ENCODE data around the gene KCNN4. TPM values are rescaled to one million over a fixed set of nuclear protein-coding genes. Genes with fewer than 3 reads are reported as not detected.

KCNN4 gene
- total RNA-seq, 1 experiment from 2014 or later: 29.7 TPM

GRCh38 chr19:43743059-43743458 is 37.7 kb downstream of the KCNN4 start:
- no peak for TF ChIP-seq CTCF (IDR thresholded peaks at IDR 0.05)
- no peak for TF ChIP-seq POLR2AphosphoS5 (IDR thresholded peaks at IDR 0.05; ENCODE audit: low read depth, low read length)
- Histone ChIP-seq H3K9me3 (ENCODE audit: control insufficient read depth, insufficient read depth, low read depth, low read length) (no peaks in the 10 kb centered on the region), H3K27ac (ENCODE audit: low read length) (no peak overlapping the region), H3K27me3 (ENCODE audit: control insufficient read depth, insufficient read depth, low read length) (no peaks in the 10 kb centered on the region), H3K4me1 (ENCODE audit: control insufficient read depth, insufficient read depth, low read length) (no peaks in the 10 kb centered on the region), H3K36me3 (ENCODE audit: control insufficient read depth, insufficient read depth, low read length) (peaks cover 9% of the 10 kb centered on the region), H3K4me3 (ENCODE audit: low read depth in 2 of 2, low read length in 2 of 2) (no peak overlapping the region)
- DNase-seq (ENCODE audit: low read depth, low spot score) (no peak), ATAC-seq (no peak)
- in situ Hi-C loops (cut with HindIII; ENCODE audit: low pct_unique_long_range_greater_than_20kb, low sequenced_read_pairs): no loop called here
- POLR2A ChIA-PET: interaction anchor here (0.7 kb wide), 1 partner anchor 17 kb away, joined by 3 read pairs; no protein-coding TSS in a partner anchor
- intact Hi-C loops (cut with micrococcal nuclease; ENCODE audit: unreplicated experiment): no loop called here
- CTCF ChIA-PET: interaction anchor here (0.6 kb wide), 1 partner anchor 981 kb away, joined by 3 read pairs; no protein-coding TSS in a partner anchor
- no TSS peak for BruUV-seq (replicated peaks)

- no peak overlapping the region for H3K27ac ChIP-seq (ENCODE audit: low read length)
- POLR2A ChIA-PET: no interaction called here
- ATAC-seq: no peak
- no peak for TF ChIP-seq SIN3A (IDR thresholded peaks at IDR 0.05; ENCODE audit: borderline replicate concordance, insufficient read depth, low read depth, low read length)
- TF ChIP-seq CTCF (IDR thresholded peaks at IDR 0.05): no peak
- no peak for TF ChIP-seq TCF7L2 (IDR thresholded peaks at IDR 0.05; ENCODE audit: low read depth, low read length)
- TF ChIP-seq, protein P1, sequence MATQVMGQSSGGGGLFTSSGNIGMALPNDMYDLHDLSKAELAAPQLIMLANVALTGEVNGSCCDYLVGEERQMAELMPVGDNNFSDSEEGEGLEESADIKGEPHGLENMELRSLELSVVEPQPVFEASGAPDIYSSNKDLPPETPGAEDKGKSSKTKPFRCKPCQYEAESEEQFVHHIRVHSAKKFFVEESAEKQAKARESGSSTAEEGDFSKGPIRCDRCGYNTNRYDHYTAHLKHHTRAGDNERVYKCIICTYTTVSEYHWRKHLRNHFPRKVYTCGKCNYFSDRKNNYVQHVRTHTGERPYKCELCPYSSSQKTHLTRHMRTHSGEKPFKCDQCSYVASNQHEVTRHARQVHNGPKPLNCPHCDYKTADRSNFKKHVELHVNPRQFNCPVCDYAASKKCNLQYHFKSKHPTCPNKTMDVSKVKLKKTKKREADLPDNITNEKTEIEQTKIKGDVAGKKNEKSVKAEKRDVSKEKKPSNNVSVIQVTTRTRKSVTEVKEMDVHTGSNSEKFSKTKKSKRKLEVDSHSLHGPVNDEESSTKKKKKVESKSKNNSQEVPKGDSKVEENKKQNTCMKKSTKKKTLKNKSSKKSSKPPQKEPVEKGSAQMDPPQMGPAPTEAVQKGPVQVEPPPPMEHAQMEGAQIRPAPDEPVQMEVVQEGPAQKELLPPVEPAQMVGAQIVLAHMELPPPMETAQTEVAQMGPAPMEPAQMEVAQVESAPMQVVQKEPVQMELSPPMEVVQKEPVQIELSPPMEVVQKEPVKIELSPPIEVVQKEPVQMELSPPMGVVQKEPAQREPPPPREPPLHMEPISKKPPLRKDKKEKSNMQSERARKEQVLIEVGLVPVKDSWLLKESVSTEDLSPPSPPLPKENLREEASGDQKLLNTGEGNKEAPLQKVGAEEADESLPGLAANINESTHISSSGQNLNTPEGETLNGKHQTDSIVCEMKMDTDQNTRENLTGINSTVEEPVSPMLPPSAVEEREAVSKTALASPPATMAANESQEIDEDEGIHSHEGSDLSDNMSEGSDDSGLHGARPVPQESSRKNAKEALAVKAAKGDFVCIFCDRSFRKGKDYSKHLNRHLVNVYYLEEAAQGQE (IDR thresholded peaks at IDR 0.05; ENCODE audit: insufficient read depth in 1 of 2, low read depth in 2 of 2, low read length in 1 of 2): no peak
- no peak for TF ChIP-seq POLR2AphosphoS5 (IDR thresholded peaks at IDR 0.05; ENCODE audit: low read depth, low read length)
- in situ Hi-C loops (cut with HindIII; ENCODE audit: low pct_unique_long_range_greater_than_20kb, low sequenced_read_pairs) (no loop called here), intact Hi-C loops (cut with micrococcal nuclease; ENCODE audit: unreplicated experiment) (no loop called here)
- BruUV-seq (replicated peaks): no TSS peak
- no peak for DNase-seq (ENCODE audit: low read depth, low spot score)
- H3K4me1 ChIP-seq (ENCODE audit: control insufficient read depth, insufficient read depth, low read length): no peaks in the 10 kb centered on the region
- H3K4me3 ChIP-seq (ENCODE audit: low read depth in 2 of 2, low read length in 2 of 2): no peak overlapping the region
- CTCF ChIA-PET: no interaction called here
- H3K9me3 ChIP-seq (ENCODE audit: control insufficient read depth, insufficient read depth, low read depth, low read length): no peaks in the 10 kb centered on the region
- peaks cover 11% of the 10 kb centered on the region for H3K36me3 ChIP-seq (ENCODE audit: control insufficient read depth, insufficient read depth, low read length)
- no peaks in the 10 kb centered on the region for H3K27me3 ChIP-seq (ENCODE audit: control insufficient read depth, insufficient read depth, low read length)
Observed at GRCh38 chr19:43741075-43741825, 39.5 kb downstream of the KCNN4 start.
